NCI-H146 treated with DMSO at 0.1 percent for 48 hours (cell line): ENCODE results near the gene RAB34.
"Not testable (repeated sequence)": the region's sequence is repeated elsewhere in the genome, so short reads cannot be mapped to it uniquely, and the experiment has no call there.

Experiments
- DNase-seq: peaks from one replicate; lab custom pipeline; 2025; ENCODE audit not compliant: unreplicated experiment; lab: John Stamatoyannopoulos, UW

RAB34 gene

GRCh38 chr17:28728364-28729200 is 10.9 kb upstream of the RAB34 start, which contains the start of gene NEK8:
Gene NEK8, plus strand, starts transcription at chr17:28728788. Its CDS starts 26 bp downstream, at chr17:28728814.
- peak; percentile 81 for DNase-seq

- DNase-seq: peak; percentile 89
Observed at GRCh38 chr17:28726627-28727491, 9.2 kb upstream of the RAB34 start.

DNA sequence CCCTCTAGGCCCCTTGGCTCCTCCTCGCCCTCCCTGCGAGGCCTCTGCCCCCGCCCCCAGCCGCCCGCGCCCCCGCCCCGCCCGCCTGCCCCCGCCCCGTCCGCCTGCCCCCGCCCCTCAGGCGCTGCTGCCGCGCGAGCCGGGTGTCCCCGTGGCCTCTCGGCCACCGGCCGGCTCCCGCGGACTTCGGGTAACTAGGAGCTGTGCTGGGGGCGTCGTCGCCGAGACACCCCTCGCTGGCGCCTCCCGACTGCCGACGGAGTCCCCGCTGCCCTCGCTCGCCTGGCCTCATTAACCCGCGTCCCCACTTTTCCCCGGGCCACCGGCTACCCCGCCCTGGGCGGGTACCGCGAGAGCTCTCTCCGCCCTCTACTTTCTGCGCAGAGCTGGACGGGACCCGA is 8.6 kb upstream of the RAB34 start, which contains the start of gene TLCD1:
TLCD1 (minus strand) TSS at position 8 of the 401 bp plus-strand sequence. CDS start 136 bp downstream, outside the sequence.
- peak; percentile 57 for DNase-seq

- DNase-seq: peak; percentile 57
Observed at GRCh38 chr17:28725660-28726225, 8.1 kb upstream of the RAB34 start.

DNA sequence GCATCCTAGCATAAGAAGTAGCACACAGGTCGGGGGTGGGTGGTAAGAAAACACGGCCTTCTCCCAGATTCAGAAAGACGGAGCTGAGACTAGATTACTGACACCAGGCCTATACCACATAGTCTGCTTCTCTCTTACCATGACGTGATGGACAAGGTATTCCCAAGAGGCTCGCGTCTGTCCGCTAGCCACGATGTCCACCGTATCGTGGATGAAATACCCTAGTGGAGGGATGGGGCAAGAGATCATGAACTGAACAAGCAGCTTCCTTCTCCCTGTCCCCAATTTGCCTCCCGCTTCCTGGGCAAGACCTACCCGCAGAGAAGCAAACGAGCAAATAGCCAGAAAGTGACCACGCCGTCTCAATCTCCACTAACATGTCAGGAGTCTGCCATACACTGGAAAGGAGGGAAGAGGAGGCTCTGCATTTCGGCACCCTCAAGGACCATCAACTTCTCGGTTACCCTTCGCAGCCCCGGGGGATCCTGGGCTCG is 7.5 kb upstream of the RAB34 start:
- peak; percentile 36 for DNase-seq

- no peak for DNase-seq
Observed at GRCh38 chr17:28724500-28725165, 7.0 kb upstream of the RAB34 start.

- not testable (repeated sequence) for DNase-seq
Observed at GRCh38 chr17:28723836-28724499, 6.3 kb upstream of the RAB34 start.

DNA sequence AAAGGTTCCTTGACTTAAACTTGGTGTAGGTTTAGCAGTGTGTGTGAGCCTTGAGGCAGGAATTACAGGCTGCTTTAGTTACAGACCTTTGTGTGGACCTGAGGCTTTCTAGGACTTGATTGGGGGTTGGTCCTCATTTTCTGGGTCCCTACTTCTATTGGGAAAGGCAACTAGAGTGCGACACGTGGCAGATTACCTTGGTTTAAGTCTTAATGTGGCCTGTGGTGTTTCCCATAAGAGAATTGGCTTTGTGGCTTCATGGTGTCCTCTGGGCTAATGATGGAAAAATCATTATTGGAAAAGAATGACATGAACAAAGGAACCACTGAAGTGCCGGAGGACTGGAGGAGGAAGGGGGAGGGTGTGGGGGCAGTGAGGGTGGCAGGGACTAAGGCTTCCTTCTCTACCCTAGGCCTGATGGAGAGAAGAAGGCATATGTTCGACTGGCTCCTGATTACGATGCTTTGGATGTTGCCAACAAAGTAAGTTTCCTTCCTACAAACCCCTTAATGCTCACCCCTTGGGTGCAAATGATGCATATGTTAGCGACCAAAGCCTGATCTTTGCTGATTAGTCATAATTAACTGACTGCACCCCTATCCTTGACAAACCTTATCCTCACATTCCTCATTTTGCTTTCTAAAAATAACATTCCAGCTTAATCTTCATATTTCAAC is 5.6 kb upstream of the RAB34 start:
- DNase-seq: no peak

DNA sequence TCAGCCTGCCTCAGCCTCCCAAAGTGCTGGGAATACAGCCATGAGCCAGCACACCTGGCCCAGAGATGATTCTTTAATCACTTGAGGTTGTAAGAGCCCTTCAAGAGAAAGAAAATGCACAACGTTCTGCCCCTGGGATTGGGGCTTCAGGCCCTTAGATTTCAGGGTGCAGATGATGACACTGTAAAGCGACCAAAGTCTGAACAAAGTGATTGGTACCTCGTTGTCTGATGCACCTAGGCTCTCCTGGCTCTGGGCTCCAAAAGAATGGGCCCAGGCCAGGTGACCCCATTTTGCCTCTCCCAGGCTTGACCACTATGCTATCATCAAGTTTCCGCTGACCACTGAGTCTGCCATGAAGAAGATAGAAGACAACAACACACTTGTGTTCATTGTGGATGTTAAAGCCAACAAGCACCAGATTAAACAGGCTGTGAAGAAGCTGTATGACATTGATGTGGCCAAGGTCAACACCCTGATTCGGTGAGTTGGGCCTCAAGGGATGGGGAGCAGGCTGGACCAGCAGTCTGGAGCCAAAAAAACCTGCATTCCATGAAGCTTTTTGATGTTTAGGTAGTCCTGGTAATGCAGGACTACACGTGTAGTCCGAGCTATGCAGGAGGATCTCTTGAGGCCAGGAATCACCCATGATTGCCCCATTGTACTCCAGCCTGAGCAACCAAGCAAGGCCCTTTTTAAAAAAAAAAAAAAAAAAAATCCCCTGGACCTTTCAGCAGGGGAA is 4.9 kb upstream of the RAB34 start:
- no peak for DNase-seq

DNA sequence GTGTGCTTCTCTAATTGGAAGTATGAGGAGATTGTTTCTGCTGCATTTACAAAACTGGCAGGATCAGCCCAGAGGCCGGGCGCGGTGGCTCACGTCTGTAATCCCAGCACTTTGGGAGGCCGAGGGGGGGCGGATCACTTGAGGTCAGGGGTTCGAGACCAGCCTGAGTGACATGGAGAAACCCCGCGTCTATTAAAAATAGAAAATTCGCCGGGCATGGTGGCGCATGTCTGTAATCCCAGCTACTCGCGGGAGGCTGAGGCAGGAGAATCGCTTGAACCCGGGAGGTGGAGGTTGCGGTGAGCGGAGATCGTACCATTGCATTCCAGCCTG is 3.3 kb upstream of the RAB34 start:
- not testable (repeated sequence) for DNase-seq

DNA sequence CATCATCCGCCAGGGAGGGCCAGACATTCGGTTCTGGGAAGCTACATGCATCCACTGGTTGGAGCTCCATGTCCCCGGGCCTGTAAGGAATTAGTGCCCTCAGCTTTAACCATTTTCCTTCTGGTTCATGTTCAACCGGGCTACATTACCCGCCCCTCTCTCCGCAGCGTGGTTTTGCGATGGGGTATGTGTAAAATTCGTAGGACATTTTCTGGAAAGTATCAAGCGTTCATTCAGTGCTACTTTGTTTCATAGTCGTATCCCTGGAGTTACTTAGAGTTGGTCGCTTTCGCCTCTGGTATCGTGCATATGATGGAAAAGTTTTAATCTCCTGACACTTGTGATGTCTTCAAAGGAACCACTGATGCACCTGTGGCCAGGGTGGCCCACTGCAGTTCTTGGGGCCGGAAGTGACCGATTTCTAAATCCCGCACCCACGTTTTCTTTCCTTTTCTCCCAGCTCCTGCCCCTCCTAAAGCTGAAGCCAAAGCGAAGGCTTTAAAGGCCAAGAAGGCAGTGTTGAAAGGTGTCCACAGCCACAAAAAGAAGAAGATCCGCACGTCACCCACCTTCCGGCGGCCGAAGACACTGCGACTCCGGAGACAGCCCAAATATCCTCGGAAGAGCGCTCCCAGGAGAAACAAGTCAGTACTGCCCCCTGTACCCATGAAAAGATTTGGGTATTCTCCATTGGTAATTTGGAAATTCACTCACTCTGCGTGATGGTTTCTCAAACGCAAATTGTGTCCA is 2.8 kb upstream of the RAB34 start:
- DNase-seq: no peak

- DNase-seq: no peak
Observed at GRCh38 chr17:28719021-28719433, 1.4 kb upstream of the RAB34 start.

DNA sequence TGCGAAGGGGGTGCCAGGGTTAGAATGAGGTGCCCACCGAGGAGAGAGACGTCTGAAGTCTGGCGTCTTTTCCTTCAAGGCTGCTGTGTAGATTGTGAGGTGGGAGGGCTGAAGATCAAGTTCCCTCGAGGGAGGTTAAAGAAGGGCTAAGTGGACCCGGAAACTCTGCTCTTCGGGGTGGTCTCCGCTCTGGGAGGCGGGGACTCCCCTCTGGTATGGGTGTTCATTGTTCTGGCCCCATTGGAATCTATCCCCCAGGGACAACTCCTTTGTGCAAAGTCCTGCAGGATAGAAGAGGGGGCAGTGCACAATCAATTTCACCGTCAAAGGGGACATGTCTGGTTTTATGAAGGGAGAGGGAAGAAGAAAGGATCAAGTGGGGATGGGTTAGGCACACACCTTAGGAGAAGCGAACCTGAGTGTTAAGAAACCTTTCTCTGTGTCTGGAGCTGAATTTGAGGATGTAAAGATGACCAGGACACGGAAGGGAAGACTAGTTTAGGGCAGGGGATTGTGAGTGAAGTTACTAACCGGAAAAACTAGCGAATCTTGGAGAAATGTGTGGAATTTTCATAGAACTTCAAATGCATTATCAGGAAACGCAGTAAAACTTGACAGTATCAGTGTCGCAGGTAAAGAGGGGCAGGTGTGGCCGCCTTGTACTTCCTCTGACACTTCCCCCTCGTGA is 809 bp upstream of the RAB34 start:
- no peak for DNase-seq

GRCh38 chr17:28716740-28717577 is 709 bp downstream of the RAB34 start:
- no peak for DNase-seq

DNA sequence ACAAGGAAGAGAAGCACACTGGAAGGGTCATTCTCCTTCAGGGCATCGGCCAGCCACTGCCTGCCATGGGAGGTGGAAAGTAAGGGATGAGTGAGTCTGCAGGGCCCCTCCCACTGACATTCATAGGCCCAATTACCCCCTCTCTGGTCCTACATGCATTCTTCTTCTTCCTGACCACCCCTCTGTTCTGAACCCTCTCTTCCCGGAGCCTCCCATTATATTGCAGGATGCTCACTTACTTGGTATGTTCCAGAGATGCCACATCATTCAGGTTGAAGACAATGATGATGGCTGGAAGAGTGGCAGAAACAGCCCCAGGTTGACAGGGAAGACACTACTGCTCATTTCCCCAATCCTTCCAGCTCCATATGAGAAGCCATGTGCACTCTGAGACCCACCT is 2.5 kb downstream of the RAB34 start:
- DNase-seq: no peak

DNA sequence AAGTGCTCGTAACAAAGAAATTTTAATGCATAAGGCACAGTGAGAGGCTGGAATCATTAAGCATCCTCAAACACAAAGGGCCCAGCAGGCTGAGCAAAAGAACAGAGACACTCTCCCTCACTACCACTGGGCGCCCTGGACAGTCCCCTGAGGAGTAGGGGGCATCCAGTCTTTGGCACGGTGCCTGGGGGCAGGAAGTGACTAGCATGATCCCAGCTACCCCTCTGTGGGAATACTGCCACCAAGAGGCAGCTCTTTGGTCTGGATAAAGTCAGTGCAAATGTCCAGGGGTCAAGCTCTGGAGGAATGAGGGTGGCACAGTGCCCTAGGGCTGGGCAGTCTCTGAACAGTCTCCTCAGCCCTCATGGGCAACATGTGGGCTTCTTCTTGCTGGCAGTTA is 3.4 kb downstream of the RAB34 start:
- no peak for DNase-seq
